NCI-H510A (cell line): Measurements from ENCODE around the gene AGPAT4.
A peak's percentile ranks its signal among the peaks of the same experiment; 100 is the strongest.

Experiments used
- DNase-seq: peaks from one replicate; lab custom pipeline; 2025; lab: John Stamatoyannopoulos, UW

AGPAT4 gene

DNA sequence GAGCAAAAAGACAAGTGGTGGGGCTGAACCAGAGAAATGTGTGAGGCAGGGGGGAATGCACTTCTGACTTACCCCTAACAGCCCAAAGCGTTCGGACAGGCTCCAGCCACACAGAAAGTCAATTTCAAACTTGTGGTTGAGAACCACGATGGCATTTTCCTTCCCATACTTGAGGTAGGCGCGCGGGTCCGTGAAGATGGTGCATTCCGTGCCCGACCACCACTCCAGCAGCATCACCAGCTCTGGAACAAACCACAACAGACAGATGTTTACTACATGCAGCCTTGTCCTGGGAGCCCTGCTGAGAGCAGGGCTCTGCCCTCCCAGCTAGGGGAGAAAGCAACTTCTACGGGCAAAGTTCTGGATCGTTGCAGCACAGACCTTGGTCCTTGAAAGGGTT is 107.7 kb downstream of the AGPAT4 start:
- no peak for DNase-seq

DNA sequence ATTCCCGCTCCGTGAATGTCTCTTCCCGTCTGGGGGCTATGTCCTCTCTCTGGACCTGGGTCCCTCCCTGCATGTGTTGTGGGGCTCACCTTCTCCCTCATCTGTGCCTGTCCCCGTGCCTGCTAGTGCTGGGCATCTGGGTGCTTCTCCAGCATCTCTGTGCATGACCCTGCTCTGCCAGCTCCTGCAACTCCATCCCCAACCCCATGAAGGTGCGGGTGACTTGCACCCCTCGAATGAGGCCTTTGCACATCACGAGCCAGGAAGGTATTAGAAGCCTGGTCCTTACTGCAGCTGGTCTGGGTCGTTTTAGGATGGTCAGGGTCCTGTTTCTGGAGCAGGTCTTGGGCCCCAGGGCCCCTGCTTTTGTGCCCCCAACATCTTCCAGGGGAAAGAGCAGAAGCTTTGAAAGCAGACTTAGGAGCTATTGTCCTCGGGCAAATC is 109.7 kb downstream of the AGPAT4 start:
- no peak for DNase-seq

DNA sequence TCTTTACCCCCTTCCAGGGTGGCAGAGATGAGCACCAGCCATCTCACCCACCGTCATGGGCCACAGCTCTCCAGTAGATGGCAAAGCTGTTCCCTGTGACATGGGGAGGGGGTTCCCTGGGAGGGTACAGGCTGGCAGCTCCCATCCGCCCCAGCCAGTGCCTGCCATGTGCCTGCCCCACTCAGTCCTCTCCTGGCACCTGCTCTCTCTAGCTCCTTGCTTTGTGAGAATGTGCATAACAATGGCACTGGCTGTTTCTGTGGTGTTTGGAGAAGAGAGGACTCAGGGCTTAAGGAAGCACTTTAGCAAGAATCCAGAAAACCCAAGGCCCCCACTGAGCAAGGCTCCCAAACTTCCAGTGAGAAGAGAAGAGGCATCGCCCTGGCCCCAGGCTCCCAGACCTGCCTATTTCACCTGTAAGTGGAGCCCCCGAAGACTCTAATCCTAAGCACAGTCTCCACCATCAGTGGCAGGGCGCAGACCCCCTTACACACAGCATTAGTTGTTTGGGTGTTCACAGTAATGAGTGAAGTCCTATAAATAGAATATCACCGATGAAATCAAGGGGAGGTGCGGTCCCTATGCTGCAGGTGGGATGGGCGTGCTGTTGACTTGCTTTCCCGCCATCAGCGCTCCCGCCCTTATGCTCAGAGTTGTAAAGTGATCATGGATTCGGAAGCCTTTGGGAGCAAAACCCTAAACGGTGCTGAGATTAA is 110.2 kb downstream of the AGPAT4 start:
- DNase-seq, result no peak

DNA sequence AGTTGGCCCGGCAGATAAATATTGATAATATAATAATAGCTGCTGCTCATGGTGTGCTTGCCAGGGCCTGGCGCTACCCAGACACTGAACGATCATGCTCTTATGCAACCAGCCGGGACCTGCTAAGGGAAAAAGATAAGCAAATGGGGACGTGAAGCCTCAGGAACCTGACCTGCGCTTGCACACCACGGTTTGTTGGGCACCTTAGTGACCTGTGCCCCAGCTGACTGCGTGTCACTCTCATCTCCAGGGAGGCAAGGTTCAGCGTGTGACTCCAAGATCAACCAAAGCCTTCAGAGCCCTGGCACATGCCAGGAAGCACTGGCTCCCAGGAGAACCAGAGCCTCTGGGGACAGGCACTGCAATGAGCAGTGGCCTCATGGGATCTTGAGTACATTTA is 111.1 kb downstream of the AGPAT4 start:
- DNase-seq, result no peak

DNA sequence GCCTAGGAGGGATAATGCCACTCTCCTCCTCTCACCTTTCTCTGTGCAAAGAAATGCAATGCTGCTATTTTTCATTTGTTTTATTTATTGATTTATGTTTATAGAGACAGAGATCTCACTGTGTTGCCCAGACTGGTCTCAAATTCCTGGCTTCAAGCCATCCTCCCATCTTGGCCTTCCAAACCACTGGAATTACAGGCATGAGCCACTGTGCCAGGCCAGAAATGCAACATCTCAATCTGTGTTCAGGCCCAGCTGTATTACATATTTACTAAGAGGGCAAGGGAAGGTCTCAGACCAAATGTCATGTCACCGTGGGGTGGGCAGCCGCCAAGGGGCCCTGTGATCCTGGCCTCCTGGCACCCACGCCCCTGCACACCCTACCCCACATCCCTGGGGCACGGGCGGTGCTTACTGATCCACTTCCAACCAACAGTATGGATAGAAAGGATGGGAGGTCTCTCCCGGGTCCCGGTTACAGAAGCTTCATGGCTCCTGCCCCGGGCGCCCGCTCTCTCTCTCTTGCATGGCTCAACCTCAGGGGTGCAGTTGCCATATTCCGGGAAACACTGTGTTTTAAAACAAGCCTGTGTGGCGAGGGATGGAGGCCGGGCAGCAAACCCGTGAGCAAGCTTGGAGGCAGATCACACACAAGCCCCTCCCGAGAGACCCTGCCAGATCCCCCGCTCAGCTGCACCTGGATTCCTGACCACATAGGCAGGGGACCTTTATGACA is 111.8 kb downstream of the AGPAT4 start:
- DNase-seq, result no peak

DNA sequence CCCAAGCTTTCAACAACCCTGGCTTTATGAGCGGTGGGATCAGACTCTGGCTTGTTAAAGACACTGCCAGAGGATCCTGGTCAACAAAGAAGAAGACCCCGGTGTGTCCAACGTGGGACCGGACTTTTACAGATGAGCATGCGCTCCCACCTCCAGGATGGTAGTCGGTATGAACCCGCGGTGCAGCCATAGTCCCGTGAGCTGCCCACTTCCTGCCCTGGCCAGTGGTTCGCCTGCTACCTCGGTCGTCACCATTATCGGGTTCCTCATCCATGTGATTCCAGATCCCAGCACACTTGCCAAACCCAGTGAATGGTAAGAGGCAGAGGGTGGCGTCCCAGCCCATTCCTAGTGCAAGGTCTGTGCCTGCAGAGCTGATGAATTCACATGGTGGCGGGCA is 112.7 kb downstream of the AGPAT4 start:
- no peak for DNase-seq

DNA sequence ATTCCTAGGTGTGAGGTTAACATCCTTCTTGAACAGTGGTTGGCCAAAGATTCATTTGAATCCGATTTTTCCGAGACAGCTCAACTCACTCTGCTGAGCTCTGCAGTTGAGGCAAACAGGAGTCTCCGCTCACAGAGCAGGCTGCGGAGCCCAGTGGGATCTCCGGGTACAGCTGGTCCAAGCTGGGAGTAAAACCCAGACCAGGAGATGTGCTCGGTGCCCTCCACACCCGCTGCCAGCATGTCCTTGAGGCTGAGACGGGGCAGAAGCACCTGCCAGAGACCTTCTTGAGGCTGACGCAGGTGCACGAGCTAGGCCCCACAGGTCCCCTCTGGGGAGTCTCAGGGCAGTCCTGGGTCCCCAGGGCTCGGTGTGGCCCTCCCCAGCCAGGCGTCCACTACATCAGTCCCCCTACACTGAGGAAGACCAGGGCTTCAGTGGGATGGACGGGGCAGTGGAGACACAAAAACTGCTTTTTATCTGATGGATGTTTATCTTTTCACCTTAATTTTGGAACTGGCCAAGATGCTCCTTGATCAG is 119.0 kb downstream of the AGPAT4 start:
- DNase-seq, result no peak

DNA sequence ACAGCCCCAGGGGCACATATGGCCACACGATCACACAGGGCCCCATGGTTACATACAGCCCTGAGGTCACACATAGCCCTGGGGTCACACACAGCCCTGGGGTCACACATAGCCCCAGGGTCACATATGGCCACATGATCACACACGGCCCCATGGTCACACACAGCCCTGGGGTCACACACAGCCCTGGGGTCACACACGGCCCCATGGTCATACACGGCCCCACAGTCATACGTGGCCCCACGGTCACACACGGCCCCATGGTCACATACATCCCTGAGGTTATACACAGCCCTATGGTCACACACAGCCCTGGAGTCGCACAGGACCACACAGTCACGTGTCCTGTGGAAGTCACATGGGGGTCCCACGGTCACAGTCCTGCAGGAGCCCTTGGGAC is 120.1 kb downstream of the AGPAT4 start:
- DNase-seq, result no peak

DNA sequence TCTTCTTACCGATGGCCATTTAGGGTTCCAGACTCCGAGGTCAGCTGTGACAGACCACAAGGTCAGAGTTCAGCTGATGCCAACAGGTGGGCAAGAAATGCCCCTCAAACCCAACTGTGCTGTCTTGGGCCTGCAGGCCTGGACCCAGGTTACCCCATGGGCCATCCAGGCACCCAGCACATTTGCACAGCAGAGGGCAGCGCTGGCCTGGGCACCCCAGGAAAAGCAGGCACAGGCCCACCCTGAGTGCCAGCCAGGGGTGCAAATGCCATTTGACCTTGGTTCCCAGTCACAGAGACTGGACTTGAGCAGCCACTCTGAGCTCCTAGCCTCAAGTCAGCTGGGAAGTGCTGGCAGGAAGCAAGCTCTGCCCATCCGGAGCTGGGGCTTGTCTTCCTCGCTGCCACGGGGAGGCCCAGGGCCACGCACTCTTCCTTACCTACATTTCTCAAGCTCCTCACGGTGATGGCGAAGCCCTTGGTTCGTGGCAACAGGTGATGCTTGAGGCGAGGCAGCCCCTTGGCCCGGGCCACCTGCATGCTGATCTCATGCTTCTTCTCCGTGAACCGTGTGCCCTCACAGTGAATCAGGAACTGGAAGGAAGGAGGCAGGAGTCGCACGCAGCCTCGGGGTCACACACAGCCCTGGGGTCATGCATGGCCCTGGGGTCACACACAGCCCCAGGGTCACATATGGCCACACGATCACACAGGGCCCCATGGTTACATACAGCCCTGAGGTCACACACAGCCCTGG is 120.8 kb downstream of the AGPAT4 start:
- DNase-seq, result no peak

DNA sequence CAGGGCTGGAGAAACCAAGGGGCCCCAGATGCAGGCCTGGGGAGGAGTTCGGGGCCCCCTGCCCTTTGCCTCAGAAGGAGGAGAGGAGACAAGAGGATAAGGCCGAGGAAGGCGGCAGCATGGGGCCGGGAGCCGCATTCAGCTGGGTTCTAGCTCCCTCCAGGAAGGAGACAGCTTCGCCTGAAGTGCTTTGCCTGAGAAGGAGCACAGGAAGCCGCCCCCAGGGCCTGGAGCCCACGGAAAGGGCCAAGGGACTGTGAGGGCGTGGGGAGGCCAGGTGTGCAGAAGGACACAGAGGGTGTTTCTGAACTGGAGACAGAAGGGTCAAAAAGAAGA is 121.4 kb downstream of the AGPAT4 start:
- no peak for DNase-seq

DNA sequence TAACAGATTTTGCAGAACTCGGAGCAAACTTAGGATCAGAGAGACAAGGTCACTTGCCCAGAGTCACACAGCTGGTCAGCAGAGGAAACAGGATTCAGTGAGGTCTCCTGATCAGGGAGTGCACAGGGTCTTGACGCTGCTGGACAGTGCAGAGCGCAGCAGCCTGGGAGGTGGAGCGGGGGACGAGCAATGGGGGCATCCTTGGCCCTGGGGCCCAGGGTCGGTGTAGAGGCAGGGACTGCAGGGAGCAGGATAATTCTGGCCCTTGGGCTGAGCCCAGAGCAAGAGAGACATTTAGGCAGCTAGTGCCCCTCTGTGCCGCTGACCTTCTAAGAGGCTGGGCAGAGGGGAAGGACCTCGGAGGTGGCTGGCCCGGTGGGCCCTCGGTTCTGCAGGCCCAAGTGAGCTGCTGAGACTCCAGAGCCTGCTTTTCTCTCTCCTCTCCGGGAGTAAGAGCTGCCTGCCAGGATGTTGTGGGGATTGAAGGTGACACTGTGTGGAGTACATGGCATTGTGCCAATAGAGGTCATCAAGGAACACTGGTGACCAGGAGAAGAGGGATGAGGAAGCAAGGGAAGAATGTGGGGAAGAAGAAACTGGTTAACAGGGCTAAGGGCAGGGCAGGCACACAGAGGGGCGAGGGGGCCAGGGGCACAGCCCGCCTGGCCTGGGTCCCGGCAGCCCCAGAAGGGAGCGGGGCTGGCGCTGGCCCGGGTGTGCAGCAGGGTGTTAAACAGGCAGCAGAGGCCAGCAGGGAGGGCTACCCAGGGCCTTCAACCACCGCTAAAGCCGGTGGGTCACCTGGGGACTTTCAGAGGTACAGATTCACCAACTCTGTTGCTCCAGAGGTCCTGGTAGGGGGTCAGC is 122.0 kb downstream of the AGPAT4 start:
- no peak for DNase-seq

DNA sequence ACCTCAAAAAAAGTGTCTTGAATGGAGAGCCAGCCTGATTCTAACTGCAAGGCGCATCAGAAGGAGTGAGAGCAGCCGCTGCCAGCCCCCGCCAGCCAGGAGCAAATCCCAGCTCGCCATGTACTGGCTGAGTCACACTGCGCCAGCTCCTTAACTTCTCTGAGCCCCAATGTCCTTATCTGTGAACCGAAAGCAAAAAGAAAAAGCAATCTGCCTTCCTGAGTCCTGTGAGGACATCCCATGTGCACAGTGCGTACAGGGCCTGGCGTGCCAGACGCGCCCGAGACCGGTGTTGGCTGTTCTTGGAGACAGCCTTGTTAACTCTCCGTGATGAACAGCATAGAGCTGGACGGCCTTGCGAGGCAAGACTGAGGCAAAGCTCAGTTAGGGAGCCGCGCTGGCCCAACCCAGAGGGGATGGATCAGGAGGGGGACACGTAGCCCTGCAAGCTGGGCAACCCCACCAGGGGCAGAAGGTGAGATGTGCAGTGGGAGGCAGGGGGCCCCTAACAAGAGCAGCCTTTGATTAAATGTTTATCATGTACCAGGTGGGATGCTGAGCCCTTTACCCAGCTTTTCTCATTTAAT is 122.7 kb downstream of the AGPAT4 start:
- no peak for DNase-seq

DNA sequence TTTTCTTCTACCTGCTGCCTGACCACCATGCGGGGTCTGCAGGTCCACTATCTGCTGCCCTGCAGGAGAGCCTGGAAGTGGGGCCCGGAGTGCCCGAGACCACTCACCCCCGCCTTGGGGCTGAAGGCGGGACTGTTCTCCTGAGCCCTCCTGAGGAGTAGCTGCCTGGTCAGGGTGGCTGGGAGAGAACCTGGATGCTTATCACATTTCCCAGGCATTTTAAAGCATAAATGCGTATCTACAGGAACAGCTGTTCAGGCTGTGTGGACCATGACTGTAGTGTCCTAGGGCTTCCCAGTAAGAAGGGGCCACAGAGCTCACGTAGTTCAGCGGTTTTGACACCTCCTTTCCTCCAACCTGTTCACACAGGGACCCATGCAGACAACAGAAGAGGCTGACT is 123.3 kb downstream of the AGPAT4 start:
- no peak for DNase-seq

DNA sequence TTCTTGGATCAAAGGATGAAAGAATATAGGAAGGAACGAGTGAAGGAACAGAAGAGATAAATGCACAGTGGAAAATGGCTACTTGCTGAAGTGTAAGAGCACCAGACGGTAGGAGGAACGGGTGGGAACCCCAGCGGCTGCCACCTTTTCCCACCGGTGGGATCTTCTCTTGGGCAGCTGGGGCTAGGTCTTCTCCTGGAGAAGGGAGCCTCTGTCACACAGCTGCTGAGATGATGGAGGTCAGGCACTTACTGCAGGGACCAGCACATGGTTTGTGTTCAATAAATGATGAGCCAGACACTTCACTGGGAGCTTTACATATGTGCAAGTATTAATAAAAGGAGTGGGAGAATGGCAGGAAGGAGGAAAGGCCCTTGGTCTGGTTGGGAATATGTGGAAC is 123.7 kb downstream of the AGPAT4 start:
- DNase-seq, result no peak

DNA sequence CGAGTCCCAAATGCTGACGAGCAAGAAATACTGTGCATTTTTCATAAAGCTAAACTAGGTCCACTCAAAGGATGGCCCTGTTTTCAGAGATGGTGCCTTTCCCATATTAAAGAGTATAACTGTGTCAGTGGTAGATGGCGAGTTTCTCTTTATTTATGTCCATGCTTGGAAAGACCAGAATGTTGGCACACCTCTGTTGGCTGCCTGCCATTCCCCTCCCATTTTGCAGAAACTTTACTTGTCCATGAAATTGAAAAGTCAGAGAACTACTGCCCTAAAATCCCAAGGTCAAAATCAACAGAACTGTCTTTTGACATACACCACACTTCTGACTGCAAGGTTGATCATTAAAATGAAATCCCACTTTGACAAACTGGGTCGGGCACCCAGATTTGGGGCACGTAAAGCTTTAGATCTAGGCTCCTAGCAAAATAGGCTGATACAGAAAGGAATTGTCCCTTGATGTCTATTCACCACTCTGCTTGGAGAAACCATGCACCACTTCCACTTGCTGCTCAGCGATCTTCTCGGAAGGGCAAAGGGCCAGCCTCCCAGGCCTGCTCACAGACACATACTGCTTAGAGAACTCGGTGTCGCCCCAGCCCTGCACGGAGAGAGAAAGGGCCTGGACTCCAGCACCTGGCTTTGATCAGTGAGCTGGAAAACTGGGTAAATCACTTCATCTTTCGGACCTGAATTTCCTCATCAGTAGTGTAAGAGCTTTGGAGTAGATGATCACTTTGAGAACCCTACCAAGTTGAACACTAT is 130.0 kb downstream of the AGPAT4 start:
- DNase-seq, result no peak

DNA sequence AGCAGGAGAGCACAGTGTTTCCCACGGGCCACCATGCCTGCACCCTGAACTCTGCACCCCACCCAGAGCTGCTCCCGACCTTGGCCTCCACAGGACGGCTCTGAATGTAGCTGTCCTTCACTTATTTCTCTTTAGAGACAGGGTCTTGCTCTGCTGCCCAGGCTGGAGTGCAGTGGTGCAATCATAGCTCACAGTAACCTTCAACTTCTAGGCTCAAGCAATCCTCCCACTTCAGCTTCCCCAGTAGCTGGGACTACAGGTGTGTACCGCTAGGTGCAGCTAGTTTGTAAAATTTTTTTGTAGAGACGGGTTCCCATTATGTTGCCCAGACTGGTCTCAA is 130.9 kb downstream of the AGPAT4 start:
- no peak for DNase-seq

DNA sequence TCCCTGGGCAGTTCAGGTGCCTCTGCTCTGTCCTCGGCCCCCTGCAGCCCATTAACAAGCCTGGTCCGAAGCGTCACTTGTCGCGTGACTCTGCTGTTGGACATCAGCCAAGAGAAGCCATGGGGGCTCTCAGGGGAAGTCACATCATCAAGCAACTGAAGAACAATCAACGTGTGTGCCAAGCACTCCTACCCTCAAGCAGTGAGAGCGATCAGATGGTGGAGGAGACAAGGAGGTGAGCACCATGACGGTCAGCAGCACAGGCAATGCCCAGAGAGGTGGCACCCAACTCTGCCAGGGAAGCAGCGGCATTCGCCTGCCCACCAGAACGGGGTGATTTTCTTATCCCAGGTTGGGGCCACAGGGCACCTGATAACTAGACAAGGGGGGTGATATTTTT is 132.7 kb downstream of the AGPAT4 start:
- DNase-seq, result peak; percentile 20

DNA sequence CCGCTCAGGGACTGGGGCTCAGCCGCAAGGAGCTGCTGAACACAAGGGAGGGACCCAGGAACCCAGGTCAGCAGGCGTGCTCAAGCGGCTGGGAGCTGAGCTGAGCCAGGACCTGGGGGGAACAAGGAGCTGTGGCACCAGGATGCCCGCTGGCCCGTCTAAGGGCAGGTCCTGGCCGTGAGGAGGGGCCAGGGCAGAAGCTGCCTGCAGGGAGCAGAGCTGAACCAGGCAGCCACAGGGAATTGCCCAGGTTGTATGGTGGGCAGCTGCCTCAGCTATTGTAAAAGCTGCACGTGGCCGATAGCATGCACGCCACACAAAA is 133.3 kb downstream of the AGPAT4 start:
- no peak for DNase-seq

DNA sequence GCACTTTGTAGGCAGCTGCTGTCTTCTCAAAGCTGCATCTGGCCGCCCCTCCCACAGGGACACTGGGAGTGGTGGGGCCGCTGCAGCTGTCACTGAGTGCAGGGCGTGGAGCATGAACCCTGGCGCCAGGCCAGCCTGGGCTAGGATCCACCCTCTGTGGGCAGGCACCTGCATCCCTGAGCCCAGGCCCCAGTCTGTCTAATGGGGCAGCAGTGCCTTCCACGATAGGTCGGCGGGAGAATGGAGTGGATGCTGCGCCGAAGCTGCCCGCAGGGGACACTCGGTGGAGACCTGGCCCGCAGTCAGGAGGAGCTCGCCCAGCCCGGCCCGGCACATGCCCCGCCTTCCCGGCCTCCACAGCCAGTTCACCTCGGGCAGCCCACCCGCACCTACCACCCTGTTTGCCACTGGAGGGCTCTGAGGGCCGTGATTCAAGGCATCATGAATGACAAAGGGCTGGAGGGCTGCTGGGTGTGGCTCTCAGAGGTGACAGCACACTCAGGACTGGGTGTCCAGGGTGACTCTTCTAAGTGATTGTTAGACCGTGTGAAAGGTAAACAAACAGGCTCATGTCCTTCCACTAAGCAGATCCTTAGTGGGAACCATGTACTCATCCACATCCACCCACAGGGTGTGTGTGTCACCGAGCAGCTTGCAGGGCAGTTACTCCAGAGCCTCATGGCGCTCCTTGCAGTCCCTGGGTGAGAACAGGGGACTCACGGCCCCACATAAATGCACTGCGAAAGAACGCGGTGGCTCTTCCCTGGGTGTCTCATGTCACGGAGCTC is 133.9 kb downstream of the AGPAT4 start:
- peak; percentile 16 for DNase-seq

DNA sequence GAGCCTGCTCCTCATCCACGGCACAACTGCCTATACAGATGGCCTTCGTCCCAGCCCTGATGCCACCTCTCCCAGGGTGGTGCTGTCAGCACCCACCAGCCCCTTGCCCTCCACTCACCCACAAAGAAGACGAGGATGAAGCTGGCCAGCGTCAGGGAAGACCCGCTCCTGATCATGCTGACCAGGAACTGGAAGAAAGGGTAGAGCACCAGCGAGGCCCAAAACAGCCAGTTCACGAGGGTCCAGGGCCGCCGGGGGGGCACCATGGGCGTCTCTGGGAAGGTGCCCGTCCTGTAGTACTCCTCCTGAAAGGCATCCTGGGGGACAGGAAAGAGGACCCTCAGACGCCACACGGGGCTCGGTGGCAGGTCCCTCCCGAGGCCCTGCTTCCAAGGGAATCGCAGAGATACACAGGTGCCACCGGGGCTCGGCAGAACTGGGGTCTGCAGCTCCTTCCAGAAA is 134.5 kb downstream of the AGPAT4 start:
- no peak for DNase-seq
